Posterior cingulate gyrus (tissue), 11 donors: ENCODE measurements around the gene PMM2.
A peak's percentile ranks its signal among the peaks of the same experiment; 100 is the strongest.

ENCODE experiments used
- DNase-seq, 10 donors: peaks; one replicate each; pipeline versions ENCODE4 v3.0.0 to v3.0.0-alpha.2; 2020 to 2021; ENCODE audit warnings: mixed read lengths in 3 of 10
- intact Hi-C: fragments of 100-400 bp; cut with DNase I; formaldehyde crosslinking; loops from one replicate; pipeline ENCODE4 v1.15.1; 2023

PMM2 gene

GRCh38 chr16:8880839-8881510 lies 83.3 kb downstream of the PMM2 start:
- intact Hi-C loops, result loop anchor here (1.0 to 5.0 kb wide), 3 partner anchors 84 to 314 kb away; partner anchors contain the start of genes PMM2 and TMEM186
- DNase-seq, result peak in 3 of 10 donors; percentile 4 to 25 (median 24)

- intact Hi-C loops, result loop anchor here (5.0 kb wide), 1 partner anchor 85 kb away; the partner anchor contains the start of genes PMM2 and TMEM186
- DNase-seq, result peak in 4 of 10 donors; percentile 6 to 51 (median 34)
These were observed 84.5 kb downstream of the PMM2 start, which contains the start of gene LITAFD for GRCh38 chr16:8882041-8882617. Gene LITAFD, plus strand, starts transcription at chr16:8882351. Its CDS starts 2,005 bp downstream, at chr16:8884356.

GRCh38 chr16:8882725-8883377 lies 85.2 kb downstream of the PMM2 start:
- intact Hi-C loops, result loop anchor here (5.0 kb wide), 1 partner anchor 86 kb away; the partner anchor contains the start of genes PMM2 and TMEM186
- peak in 4 of 10 donors; percentile 16 to 69 (median 40) for DNase-seq

GRCh38 chr16:8885674-8886592 lies 88.3 kb downstream of the PMM2 start:
- intact Hi-C loops, result no loop called here
- DNase-seq, result peak in 3 of 10 donors; percentile 25 to 85 (median 82)

GRCh38 chr16:8886593-8887430 lies 89.2 kb downstream of the PMM2 start:
- DNase-seq, result peak in 2 of 10 donors; percentile 5 to 62
- intact Hi-C loops, result no loop called here

- intact Hi-C loops, result no loop called here
- DNase-seq, result peak in 3 of 10 donors; percentile 7 to 55 (median 50)
These were observed 89.8 kb downstream of the PMM2 start for GRCh38 chr16:8887431-8887765.

GRCh38 chr16:8887952-8888560 lies 90.4 kb downstream of the PMM2 start:
- intact Hi-C loops, result no loop called here
- DNase-seq, result peak; percentile 59 to 96 (median 75)

- DNase-seq, result peak in 2 of 10 donors; percentile 61 to 71
- intact Hi-C loops, result no loop called here
These were observed 91.6 kb downstream of the PMM2 start for GRCh38 chr16:8888951-8889892.

GRCh38 chr16:8889893-8890548 lies 92.4 kb downstream of the PMM2 start:
- intact Hi-C loops, result loop anchor here (5.0 kb wide), 1 partner anchor 318 kb away; no protein-coding TSS in a partner anchor
- DNase-seq, result peak in 2 of 10 donors; percentile 48 to 70

- DNase-seq, result peak in 2 of 10 donors; percentile 8 to 48
- intact Hi-C loops, result loop anchor here (5.0 kb wide), 1 partner anchor 318 kb away; no protein-coding TSS in a partner anchor
These were observed 92.9 kb downstream of the PMM2 start for GRCh38 chr16:8890549-8890921.

- intact Hi-C loops, result loop anchor here (5.0 kb wide), 1 partner anchor 320 kb away; no protein-coding TSS in a partner anchor
- peak in 2 of 10 donors; percentile 36 to 67 for DNase-seq
These were observed 94.5 kb downstream of the PMM2 start for GRCh38 chr16:8892101-8892575.

- peak in 2 of 10 donors; percentile 30 to 54 for DNase-seq
- intact Hi-C loops, result loop anchor here (5.0 kb wide), 1 partner anchor 321 kb away; no protein-coding TSS in a partner anchor
These were observed 95.8 kb downstream of the PMM2 start for GRCh38 chr16:8893426-8893825.

GRCh38 chr16:8893976-8894690 lies 96.5 kb downstream of the PMM2 start:
- intact Hi-C loops, result loop anchor here (5.0 kb wide), 1 partner anchor 322 kb away; no protein-coding TSS in a partner anchor
- DNase-seq, result peak in 2 of 10 donors; percentile 41 to 52

GRCh38 chr16:8894736-8895334 lies 97.2 kb downstream of the PMM2 start:
- intact Hi-C loops, result loop anchor here (5.0 kb wide), 1 partner anchor 323 kb away; no protein-coding TSS in a partner anchor
- peak in 2 of 10 donors; percentile 19 to 76 for DNase-seq

GRCh38 chr16:8898660-8899318 lies 101.2 kb downstream of the PMM2 start:
- intact Hi-C loops, result no loop called here
- DNase-seq, result no peak
